OCI-LY1 (cell line): ENCODE data around the gene SLC1A2.

Experiments used
- H2AFZ ChIP-seq: fragments of 200-600 bp; sonication (generic), shearing (Covaris generic); 2 replicates; pipeline ENCODE4 v1.6.0; 2014; ENCODE audit warnings: antibody characterized with exemption, mild to moderate bottlenecking, low read length
- H3F3A ChIP-seq: fragments of 200-600 bp; sonication (generic), shearing (Covaris generic); 2 replicates; pipeline ENCODE4 v1.6.0; 2014; ENCODE audit warnings: mild to moderate bottlenecking, antibody characterized with exemption, low read length, moderate library complexity; ENCODE audit not compliant: insufficient read depth
- H3K27ac ChIP-seq: fragments of 200-600 bp; sonication (generic); 2 replicates; pipeline ENCODE4 v1.5.1; 2014; ENCODE audit warnings: low read length, mixed run types, mild to moderate bottlenecking, low read depth; ENCODE audit not compliant: poor library complexity, severe bottlenecking
- H3K27me3 ChIP-seq: fragments of 200-600 bp; sonication (generic); 2 replicates; pipeline ENCODE4 v1.6.0; 2014; ENCODE audit warnings: antibody characterized with exemption, mild to moderate bottlenecking, low read length, moderate library complexity; ENCODE audit not compliant: insufficient read depth
- H3K36me3 ChIP-seq: fragments of 200-600 bp; sonication (generic); 2 replicates; pipeline ENCODE4 v1.6.1; 2014; ENCODE audit warnings: mild to moderate bottlenecking, antibody characterized with exemption, low read length, moderate library complexity, mixed read lengths; ENCODE audit not compliant: insufficient read depth
- H3K4me1 ChIP-seq: fragments of 200-600 bp; sonication (generic); 2 replicates; pipeline ENCODE4 v1.5.1; 2014; ENCODE audit warnings: mild to moderate bottlenecking, low read length, moderate library complexity; ENCODE audit not compliant: insufficient read depth, severe bottlenecking
- H3K4me2 ChIP-seq: fragments of 200-600 bp; sonication (generic), shearing (Covaris generic); 2 replicates; pipeline ENCODE4 v1.6.1; 2014; ENCODE audit warnings: low read length
- H3K4me3 ChIP-seq: fragments of 200-600 bp; sonication (generic); 2 replicates; pipeline ENCODE4 v1.5.1; 2014; ENCODE audit warnings: low read length, low read depth, mild to moderate bottlenecking, mixed read lengths; ENCODE audit not compliant: poor library complexity, severe bottlenecking
- H3K79me2 ChIP-seq: fragments of 200-600 bp; shearing (Covaris generic); 2 replicates; pipeline ENCODE4 v1.6.1; 2016; ENCODE audit warnings: mixed run types, low read length, mixed read lengths; ENCODE audit not compliant: insufficient read depth
- H3K9ac ChIP-seq: fragments of 200-600 bp; sonication (generic), shearing (Covaris generic); 2 replicates; pipeline ENCODE4 v1.6.1; 2014; ENCODE audit warnings: mild to moderate bottlenecking, low read length, mixed read lengths
- H3K9me2 ChIP-seq: fragments of 200-600 bp; sonication (generic), shearing (Covaris generic); 2 replicates; pipeline ENCODE4 v1.6.1; 2014; ENCODE audit warnings: low read depth, mild to moderate bottlenecking, low read length, mixed read lengths
- H3K9me3 ChIP-seq: fragments of 200-600 bp; shearing (Covaris generic); 2 replicates; pipeline ENCODE4 v1.6.1; 2014; ENCODE audit warnings: low read length, mixed read lengths
- H4K20me1 ChIP-seq: fragments of 200-600 bp; sonication (generic), shearing (Covaris generic); 2 replicates; pipeline ENCODE4 v1.6.0; 2016; ENCODE audit warnings: mild to moderate bottlenecking, low read length; ENCODE audit not compliant: insufficient read depth
- EZH2 ChIP-seq: fragments of 200-600 bp; sonication (generic), shearing (Covaris generic); IDR thresholded peaks from 2 replicates; pipeline ENCODE4 v1.8.0; 2017; ENCODE audit warnings: borderline replicate concordance, mixed run types, mild to moderate bottlenecking, antibody characterized with exemption, low read length, moderate library complexity, mixed read lengths
- TF ChIP-seq, protein P1 (sequence below): fragments of 200-600 bp; sonication (generic), shearing (Covaris generic); IDR thresholded peaks from 2 replicates; pipeline ENCODE4 v1.5.1; 2017; ENCODE audit warnings: mild to moderate bottlenecking, antibody characterized with exemption, low read length, moderate library complexity, mixed read lengths

Gene SLC1A2

DNA sequence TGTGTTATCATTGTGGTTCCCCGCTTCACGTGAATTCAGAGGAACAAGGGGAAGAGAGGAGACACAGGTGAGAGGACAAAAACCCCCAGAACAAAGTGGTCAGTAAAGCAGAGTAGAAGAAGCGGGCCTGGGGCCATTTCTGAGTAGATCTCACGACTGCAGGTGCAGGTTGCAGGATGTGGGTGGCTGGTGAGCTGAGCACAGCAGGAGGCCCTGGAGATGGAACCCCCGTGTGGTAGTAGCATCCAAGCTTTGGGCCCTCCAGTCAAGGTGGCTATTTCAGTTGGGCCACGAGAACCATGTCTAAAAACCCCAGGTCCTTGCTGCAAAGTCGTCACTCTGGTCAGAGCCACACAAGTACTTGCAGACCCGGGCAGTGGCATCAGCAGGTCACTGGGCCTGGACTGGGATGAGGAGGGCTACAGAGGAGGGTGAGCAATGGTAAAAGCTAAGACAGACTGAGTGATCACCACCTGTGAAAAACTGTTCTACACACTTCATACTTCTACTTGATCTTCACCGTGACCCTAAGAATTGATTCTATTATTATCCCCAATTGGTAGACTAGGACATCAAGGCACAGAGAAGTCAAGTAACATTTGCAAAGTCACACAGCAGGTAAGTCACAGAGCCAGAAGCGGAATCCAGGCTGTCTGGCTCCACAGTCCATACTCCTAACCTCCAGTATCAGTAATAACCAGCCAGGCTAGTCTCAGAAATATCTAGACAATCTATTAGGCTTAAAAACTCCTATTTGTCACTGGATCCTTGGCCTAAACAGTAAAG, 43.8 kb downstream of the SLC1A2 start:
- no peak overlapping the region for H3K27ac ChIP-seq
- no peaks in the 10 kb centered on the region for H3K79me2 ChIP-seq
- H3K36me3 ChIP-seq, result no peaks in the 10 kb centered on the region
- H3F3A ChIP-seq, result no peaks in the 10 kb centered on the region
- H3K9me3 ChIP-seq, result no peaks in the 10 kb centered on the region
- H2AFZ ChIP-seq, result no peak overlapping the region
- no peak overlapping the region for H3K4me2 ChIP-seq
- H3K4me1 ChIP-seq, result no peaks in the 10 kb centered on the region
- no peak overlapping the region for H3K4me3 ChIP-seq
- H3K9ac ChIP-seq, result no peak overlapping the region
- TF ChIP-seq EZH2, result no peak
- TF ChIP-seq, protein P1, sequence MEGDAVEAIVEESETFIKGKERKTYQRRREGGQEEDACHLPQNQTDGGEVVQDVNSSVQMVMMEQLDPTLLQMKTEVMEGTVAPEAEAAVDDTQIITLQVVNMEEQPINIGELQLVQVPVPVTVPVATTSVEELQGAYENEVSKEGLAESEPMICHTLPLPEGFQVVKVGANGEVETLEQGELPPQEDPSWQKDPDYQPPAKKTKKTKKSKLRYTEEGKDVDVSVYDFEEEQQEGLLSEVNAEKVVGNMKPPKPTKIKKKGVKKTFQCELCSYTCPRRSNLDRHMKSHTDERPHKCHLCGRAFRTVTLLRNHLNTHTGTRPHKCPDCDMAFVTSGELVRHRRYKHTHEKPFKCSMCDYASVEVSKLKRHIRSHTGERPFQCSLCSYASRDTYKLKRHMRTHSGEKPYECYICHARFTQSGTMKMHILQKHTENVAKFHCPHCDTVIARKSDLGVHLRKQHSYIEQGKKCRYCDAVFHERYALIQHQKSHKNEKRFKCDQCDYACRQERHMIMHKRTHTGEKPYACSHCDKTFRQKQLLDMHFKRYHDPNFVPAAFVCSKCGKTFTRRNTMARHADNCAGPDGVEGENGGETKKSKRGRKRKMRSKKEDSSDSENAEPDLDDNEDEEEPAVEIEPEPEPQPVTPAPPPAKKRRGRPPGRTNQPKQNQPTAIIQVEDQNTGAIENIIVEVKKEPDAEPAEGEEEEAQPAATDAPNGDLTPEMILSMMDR, result no peak
- no peaks in the 10 kb centered on the region for H3K9me2 ChIP-seq
- H4K20me1 ChIP-seq, result no peaks in the 10 kb centered on the region
- H3K27me3 ChIP-seq, result no peaks in the 10 kb centered on the region

DNA sequence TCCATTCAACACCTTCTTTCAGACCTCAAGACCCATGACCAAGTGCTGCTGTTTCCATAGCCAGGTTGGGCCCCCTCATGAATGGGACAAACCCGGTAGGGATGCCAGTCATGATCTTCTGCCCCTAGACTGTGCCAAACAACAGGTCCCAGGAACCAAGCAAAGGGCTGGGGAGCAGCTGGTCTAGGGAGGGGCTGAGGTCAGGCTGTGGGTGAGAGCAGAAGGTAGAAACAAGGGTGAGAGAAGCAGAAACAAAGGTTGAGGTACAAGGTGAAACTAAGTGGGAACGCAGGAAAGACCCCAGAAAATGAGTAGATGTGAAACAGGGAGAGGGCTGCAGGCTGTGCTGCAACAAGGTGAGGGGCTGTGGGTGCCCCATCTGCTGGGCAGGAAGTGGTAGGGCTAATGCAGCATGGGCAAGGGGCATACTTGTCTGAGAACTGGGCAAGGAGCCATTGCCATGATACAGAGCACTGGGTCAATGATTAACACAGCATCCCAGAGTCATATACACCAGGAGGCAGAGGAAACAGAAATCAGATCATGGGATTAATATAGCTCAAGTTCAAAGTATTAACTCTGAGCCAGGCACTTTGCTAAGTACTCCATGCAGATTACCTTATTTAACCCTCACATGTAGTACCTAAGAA, 45.9 kb downstream of the SLC1A2 start:
- H3K27ac ChIP-seq, result no peak overlapping the region
- TF ChIP-seq, protein P1, result no peak
- no peak for TF ChIP-seq EZH2
- no peak overlapping the region for H2AFZ ChIP-seq
- H3K79me2 ChIP-seq, result no peaks in the 10 kb centered on the region
- no peaks in the 10 kb centered on the region for H3K9me2 ChIP-seq
- H3F3A ChIP-seq, result no peaks in the 10 kb centered on the region
- no peaks in the 10 kb centered on the region for H3K9me3 ChIP-seq
- H3K9ac ChIP-seq, result no peak overlapping the region
- H3K4me3 ChIP-seq, result no peak overlapping the region
- H3K36me3 ChIP-seq, result no peaks in the 10 kb centered on the region
- no peaks in the 10 kb centered on the region for H4K20me1 ChIP-seq
- no peak overlapping the region for H3K4me2 ChIP-seq
- no peaks in the 10 kb centered on the region for H3K27me3 ChIP-seq
- no peaks in the 10 kb centered on the region for H3K4me1 ChIP-seq

DNA sequence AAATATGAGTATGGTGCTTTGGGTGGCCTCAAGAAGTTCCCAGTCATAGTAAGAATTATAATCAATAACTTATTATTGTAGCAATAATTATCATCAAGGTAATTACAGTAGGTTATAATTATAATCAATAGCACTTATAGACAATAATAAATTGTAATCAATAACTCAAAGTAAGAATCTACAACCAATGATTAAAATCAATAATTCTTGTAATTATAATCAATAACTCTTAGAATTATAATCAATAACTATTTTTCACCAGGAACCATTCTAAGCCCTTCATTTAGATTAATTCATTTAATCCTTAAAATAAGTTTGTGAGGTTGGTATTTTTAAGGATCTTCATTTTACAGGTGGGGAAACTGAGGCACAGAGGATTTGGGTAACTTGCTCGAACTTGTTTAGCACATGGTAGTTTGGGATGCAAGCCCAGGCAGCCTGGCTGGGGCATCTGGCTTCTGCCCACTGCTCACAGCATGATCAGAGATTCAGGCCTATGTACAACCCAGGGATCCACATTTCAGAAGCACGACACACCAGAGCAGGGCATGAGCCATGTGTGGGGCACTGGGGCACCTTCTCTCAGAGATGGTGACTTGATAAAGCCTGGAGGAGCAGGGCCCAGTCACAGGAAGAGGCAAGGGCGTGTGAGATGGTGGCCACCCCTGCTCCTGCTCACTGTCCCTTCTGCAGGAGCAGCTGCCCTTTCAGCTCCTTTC, 46.6 kb downstream of the SLC1A2 start:
- Histone ChIP-seq H3K9me3 (no peaks in the 10 kb centered on the region), H2AFZ (no peak overlapping the region), H3K79me2 (no peaks in the 10 kb centered on the region), H3K27me3 (no peaks in the 10 kb centered on the region), H4K20me1 (no peaks in the 10 kb centered on the region), H3K36me3 (no peaks in the 10 kb centered on the region), H3K4me2 (no peak overlapping the region), H3K4me3 (no peak overlapping the region), H3K27ac (no peak overlapping the region), H3K4me1 (no peaks in the 10 kb centered on the region), H3F3A (no peaks in the 10 kb centered on the region), H3K9me2 (no peaks in the 10 kb centered on the region), H3K9ac (no peak overlapping the region)
- TF ChIP-seq EZH2, result no peak
- TF ChIP-seq, protein P1, result no peak
